Measurements from ENCODE around the gene WNT3A.
"Not testable (repeated sequence)": the region's sequence is repeated elsewhere in the genome, so short reads cannot be mapped to it uniquely, and the experiment has no call there.

Gene WNT3A

DNA sequence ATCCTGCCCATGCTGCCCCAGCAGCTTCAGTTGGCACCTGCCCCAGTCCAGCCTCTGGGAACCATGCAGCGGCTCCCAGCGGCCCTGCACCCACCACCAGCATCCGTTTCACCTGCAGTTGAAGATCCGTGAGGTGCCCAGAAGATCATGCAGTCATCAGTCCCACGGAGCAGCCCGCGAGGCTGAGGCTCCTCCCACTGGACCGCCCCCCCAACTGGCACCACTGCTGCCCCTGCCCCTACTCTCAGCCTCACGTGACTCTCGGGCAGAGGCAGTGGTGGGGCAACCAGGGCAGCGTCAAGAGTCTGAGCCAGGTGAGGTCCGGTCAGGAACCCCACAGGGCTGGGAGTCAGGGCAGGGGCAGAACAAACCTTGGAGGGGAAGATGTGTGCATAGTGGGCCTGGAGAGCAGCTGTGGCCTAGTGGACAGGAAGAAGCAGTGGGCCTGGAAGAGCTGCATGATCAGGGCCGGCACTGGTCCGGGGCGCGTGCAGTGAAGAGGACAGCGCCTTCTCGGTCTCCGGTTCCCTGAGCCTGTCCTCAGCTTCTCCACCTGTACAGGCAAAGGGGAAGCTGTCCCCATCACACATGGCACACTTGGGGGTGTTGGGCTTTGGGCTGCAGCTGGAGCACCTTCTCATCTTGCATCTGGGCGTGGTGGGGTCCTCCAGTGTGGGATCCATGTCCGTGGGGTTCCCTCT, 31.1 kb upstream of the WNT3A start:
- POLR2A ChIA-PET, CTCF ChIA-PET: not testable (repeated sequence)

DNA sequence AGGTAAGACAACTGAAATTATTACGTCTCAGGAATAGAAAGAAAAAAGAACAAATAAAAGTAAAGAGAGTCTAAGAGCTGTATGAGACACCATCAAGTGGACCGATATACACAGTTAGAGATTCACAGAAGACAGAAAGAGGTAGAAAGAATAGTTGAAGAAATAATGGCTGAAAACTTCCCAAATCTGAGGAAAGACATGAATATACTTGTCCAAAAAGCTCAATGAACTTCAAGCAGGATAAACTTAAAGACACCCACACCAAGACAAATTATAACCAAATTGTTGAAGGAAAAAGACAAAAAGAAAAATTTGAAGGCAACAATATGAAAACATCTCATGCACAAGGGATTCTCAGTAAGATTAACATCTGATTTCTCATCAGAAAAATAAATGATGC, 19.6 kb upstream of the WNT3A start:
- CTCF ChIA-PET, result interaction anchor here (1.0 to 1.6 kb wide), 3 partner anchors 11 to 18 kb away, joined by 3 to 5 read pairs (median 5); no protein-coding TSS in a partner anchor
- no peaks in the 10 kb centered on the region for H3K4me1 ChIP-seq (ENCODE audit: control extremely low read depth in 1 of 4, control insufficient read depth in 4 of 4, insufficient read depth in 4 of 4, low read length in 3 of 4)
- DNase-seq, result no peak
- H3K4me3 ChIP-seq (ENCODE audit: control insufficient read depth in 1 of 7, extremely low read depth in 1 of 7, insufficient read depth in 4 of 7, low read depth in 2 of 7, low read length in 6 of 7), result no peak overlapping the region
- POLR2A ChIA-PET, result no interaction called here
- H3K36me3 ChIP-seq (ENCODE audit: control insufficient read depth in 4 of 4, insufficient read depth in 4 of 4, low read length in 3 of 4), result no peaks in the 10 kb centered on the region
- peaks cover 0 to 8% (median 4%) of the 10 kb centered on the region in 5 experiments for H3K27me3 ChIP-seq (replicated peaks in 2 of 5; ENCODE audit: control insufficient read depth in 4 of 5, insufficient read depth in 5 of 5, low read length in 4 of 5)
- no peak overlapping the region for H3K27ac ChIP-seq (ENCODE audit: insufficient read depth in 1 of 2, low read depth in 1 of 2, low read length in 2 of 2, poor library complexity in 1 of 2, severe bottlenecking in 2 of 2)
- 90% methylated on average over 2 of the region's 2 CpGs for WGBS (ENCODE audit: insufficient coverage)
- H3K9me3 ChIP-seq (ENCODE audit: control extremely low read depth in 1 of 5, control insufficient read depth in 4 of 5, insufficient read depth in 2 of 5, low read depth in 1 of 5, low read length in 4 of 5), result peaks cover 0 to 7% (median 0%) of the 10 kb centered on the region in 5 experiments

More for the DNA sequence above, 31.1 kb upstream of the WNT3A start:
- DNase-seq; H3K4me3 ChIP-seq (ENCODE audit: control insufficient read depth in 1 of 7, extremely low read depth in 1 of 7, insufficient read depth in 4 of 7, low read depth in 2 of 7, low read length in 6 of 7); H3K4me1 ChIP-seq (ENCODE audit: control extremely low read depth in 1 of 4, control insufficient read depth in 4 of 4, insufficient read depth in 4 of 4, low read length in 3 of 4); H3K9me3 ChIP-seq (ENCODE audit: control extremely low read depth in 1 of 5, control insufficient read depth in 4 of 5, insufficient read depth in 2 of 5, low read depth in 1 of 5, low read length in 4 of 5); H3K27me3 ChIP-seq (replicated peaks in 2 of 5; ENCODE audit: control insufficient read depth in 4 of 5, insufficient read depth in 5 of 5, low read length in 4 of 5); H3K27ac ChIP-seq (ENCODE audit: insufficient read depth in 1 of 2, low read depth in 1 of 2, low read length in 2 of 2, poor library complexity in 1 of 2, severe bottlenecking in 2 of 2); H3K36me3 ChIP-seq (ENCODE audit: control insufficient read depth in 4 of 4, insufficient read depth in 4 of 4, low read length in 3 of 4): not testable (repeated sequence)
- no CpG with 5 or more reads among the region's 21 CpGs for WGBS (ENCODE audit: insufficient coverage)

- CTCF ChIA-PET, result no interaction called here
Measured at GRCh38 chr1:227994632-227995300, 12.0 kb upstream of the WNT3A start.

DNA sequence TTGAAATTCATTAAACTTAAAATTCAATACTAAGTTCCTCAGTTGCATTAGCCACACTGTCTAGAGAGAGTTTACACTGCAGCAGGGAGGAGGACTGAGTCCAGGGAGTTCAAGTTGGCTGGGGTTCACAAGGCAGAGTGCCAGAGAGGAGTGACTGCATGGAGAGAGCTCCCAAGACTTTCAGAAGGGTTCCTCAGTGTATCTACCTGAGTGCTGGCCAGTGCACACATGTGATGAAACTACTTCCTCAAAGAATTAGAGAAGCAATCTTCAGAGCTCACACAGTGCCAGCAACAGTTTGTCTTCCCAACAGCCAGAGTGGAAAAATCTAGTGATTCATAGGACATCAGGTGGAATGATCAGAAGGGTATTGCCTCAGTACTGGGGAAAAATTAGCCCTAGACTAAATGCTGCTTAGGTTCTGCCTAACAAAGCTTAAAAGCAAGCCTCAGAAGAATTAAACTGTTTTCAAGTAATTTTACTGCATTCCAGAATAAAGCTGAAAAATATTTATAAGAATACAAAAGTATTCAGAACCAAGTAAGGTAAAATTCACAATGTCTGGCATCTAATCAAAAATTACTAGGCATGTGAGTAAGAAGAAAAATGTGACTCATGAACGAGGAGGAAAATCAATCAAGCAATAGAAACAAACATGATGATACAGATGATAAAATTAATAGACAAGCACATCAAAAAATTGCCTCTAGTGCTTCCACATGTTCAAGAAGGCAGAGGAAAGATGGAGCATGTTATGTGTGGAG, 10.4 kb upstream of the WNT3A start:
- WGBS (ENCODE audit: insufficient coverage), result no CpG with 5 or more reads among the region's 1 CpG
- H3K36me3 ChIP-seq (ENCODE audit: control insufficient read depth in 4 of 4, insufficient read depth in 4 of 4, low read length in 3 of 4), result no peaks in the 10 kb centered on the region
- H3K27me3 ChIP-seq (replicated peaks in 2 of 5; ENCODE audit: control insufficient read depth in 4 of 5, insufficient read depth in 5 of 5, low read length in 4 of 5), result peaks cover 0 to 21% (median 7%) of the 10 kb centered on the region in 5 experiments
- H3K9me3 ChIP-seq (ENCODE audit: control extremely low read depth in 1 of 5, control insufficient read depth in 4 of 5, insufficient read depth in 2 of 5, low read depth in 1 of 5, low read length in 4 of 5), result peaks cover 0 to 27% (median 9%) of the 10 kb centered on the region in 5 experiments
- H3K4me1 ChIP-seq (ENCODE audit: control extremely low read depth in 1 of 4, control insufficient read depth in 4 of 4, insufficient read depth in 4 of 4, low read length in 3 of 4), result no peaks in the 10 kb centered on the region
- no peak overlapping the region for H3K27ac ChIP-seq (ENCODE audit: insufficient read depth in 1 of 2, low read depth in 1 of 2, low read length in 2 of 2, poor library complexity in 1 of 2, severe bottlenecking in 2 of 2)
- DNase-seq, result no peak
- H3K4me3 ChIP-seq (ENCODE audit: control insufficient read depth in 1 of 7, extremely low read depth in 1 of 7, insufficient read depth in 4 of 7, low read depth in 2 of 7, low read length in 6 of 7), result no peak overlapping the region
- ChIA-PET POLR2A (no interaction called here), CTCF (interaction anchor here (0.6 to 1.2 kb wide), 2 partner anchors 9 to 882 kb away, joined by 4 to 5 read pairs; no protein-coding TSS in a partner anchor)

More at GRCh38 chr1:227994632-227995300, 12.0 kb upstream of the WNT3A start:
- no peak for DNase-seq
- peaks cover 0 to 20% (median 0%) of the 10 kb centered on the region in 5 experiments for H3K27me3 ChIP-seq (replicated peaks in 2 of 5; ENCODE audit: control insufficient read depth in 4 of 5, insufficient read depth in 5 of 5, low read length in 4 of 5)
- H3K36me3 ChIP-seq (ENCODE audit: control insufficient read depth in 4 of 4, insufficient read depth in 4 of 4, low read length in 3 of 4), result no peaks in the 10 kb centered on the region
- POLR2A ChIA-PET, result no interaction called here
- H3K9me3 ChIP-seq (ENCODE audit: control extremely low read depth in 1 of 5, control insufficient read depth in 4 of 5, insufficient read depth in 2 of 5, low read depth in 1 of 5, low read length in 4 of 5), result peaks cover 0 to 29% (median 10%) of the 10 kb centered on the region in 5 experiments
- WGBS (ENCODE audit: insufficient coverage), result 85% methylated on average over 5 of the region's 7 CpGs
- no peak overlapping the region for H3K27ac ChIP-seq (ENCODE audit: insufficient read depth in 1 of 2, low read depth in 1 of 2, low read length in 2 of 2, poor library complexity in 1 of 2, severe bottlenecking in 2 of 2)
- H3K4me3 ChIP-seq (ENCODE audit: control insufficient read depth in 1 of 7, extremely low read depth in 1 of 7, insufficient read depth in 4 of 7, low read depth in 2 of 7, low read length in 6 of 7), result no peak overlapping the region
- H3K4me1 ChIP-seq (ENCODE audit: control extremely low read depth in 1 of 4, control insufficient read depth in 4 of 4, insufficient read depth in 4 of 4, low read length in 3 of 4), result no peaks in the 10 kb centered on the region

GRCh38 chr1:227998374-227999055, 8.3 kb upstream of the WNT3A start:
- Histone ChIP-seq H3K27me3 (replicated peaks in 2 of 5; ENCODE audit: control insufficient read depth in 4 of 5, insufficient read depth in 5 of 5, low read length in 4 of 5) (peaks cover 0 to 33% (median 18%) of the 10 kb centered on the region in 5 experiments), H3K27ac (ENCODE audit: insufficient read depth in 1 of 2, low read depth in 1 of 2, low read length in 2 of 2, poor library complexity in 1 of 2, severe bottlenecking in 2 of 2) (no peak overlapping the region), H3K4me3 (ENCODE audit: control insufficient read depth in 1 of 7, extremely low read depth in 1 of 7, insufficient read depth in 4 of 7, low read depth in 2 of 7, low read length in 6 of 7) (no peak overlapping the region), H3K9me3 (ENCODE audit: control extremely low read depth in 1 of 5, control insufficient read depth in 4 of 5, insufficient read depth in 2 of 5, low read depth in 1 of 5, low read length in 4 of 5) (peaks cover 0 to 27% (median 8%) of the 10 kb centered on the region in 5 experiments), H3K36me3 (ENCODE audit: control insufficient read depth in 4 of 4, insufficient read depth in 4 of 4, low read length in 3 of 4) (no peaks in the 10 kb centered on the region), H3K4me1 (ENCODE audit: control extremely low read depth in 1 of 4, control insufficient read depth in 4 of 4, insufficient read depth in 4 of 4, low read length in 3 of 4) (no peaks in the 10 kb centered on the region)
- ChIA-PET CTCF (interaction anchor here (0.8 to 3.0 kb wide), 22 partner anchors 8 to 518 kb away, joined by 3 to 10 read pairs (median 5); partner anchors contain the start of gene WNT3A), POLR2A (no interaction called here)
- 92% methylated on average over 6 of the region's 6 CpGs for whole genome bisulfite sequencing (ENCODE audit: insufficient coverage)
- DNase-seq, result no peak

DNA sequence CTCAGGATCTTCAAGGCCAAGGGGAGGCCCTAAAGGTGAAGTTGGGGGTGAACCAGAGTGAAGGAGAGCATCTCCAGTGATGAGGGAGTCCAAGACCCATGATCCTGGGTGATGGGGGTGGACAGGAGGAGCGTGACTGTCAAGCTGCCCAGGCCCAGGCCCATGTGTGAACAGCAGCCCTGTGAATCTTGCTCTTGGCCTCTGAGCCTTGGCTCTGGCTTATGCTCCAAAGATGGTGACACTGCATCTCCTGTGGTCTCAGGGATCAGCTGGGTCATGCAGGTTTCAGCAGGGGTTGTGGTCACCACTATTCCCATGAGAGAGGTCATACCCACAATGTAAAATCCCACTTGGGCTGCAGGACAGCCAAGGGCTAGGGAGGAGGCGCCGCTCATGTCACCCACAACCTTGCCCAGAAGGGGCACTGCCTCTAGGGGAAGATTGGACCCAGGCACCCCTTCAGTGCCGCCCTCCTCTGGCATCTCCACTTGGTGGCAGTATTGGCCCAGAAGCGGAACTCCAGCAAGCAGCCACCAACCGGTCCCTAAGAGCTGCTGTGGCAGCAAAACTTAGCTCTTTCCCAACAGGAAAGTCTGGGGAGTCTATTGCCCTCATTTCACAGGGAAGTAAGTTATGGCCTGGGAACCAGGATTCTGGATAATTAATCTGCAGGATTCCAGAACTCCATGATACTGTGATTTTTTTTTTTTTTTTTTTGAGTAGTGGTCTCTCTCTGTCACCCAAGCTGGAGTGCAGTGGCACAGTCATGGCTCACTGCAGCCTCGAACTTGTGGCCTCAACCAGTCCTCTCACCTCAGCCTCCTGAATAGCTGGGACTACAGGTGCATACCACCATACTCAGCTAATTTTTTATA, 7.5 kb upstream of the WNT3A start:
- Histone ChIP-seq H3K27me3 (replicated peaks in 2 of 5; ENCODE audit: control insufficient read depth in 4 of 5, insufficient read depth in 5 of 5, low read length in 4 of 5) (peaks cover 0 to 40% (median 24%) of the 10 kb centered on the region in 5 experiments), H3K9me3 (ENCODE audit: control extremely low read depth in 1 of 5, control insufficient read depth in 4 of 5, insufficient read depth in 2 of 5, low read depth in 1 of 5, low read length in 4 of 5) (peaks cover 0 to 27% (median 8%) of the 10 kb centered on the region in 5 experiments)

More for the DNA sequence above, 7.5 kb upstream of the WNT3A start:
- no peaks in the 10 kb centered on the region for H3K36me3 ChIP-seq (ENCODE audit: control insufficient read depth in 4 of 4, insufficient read depth in 4 of 4, low read length in 3 of 4)
- no peak overlapping the region for H3K4me3 ChIP-seq (ENCODE audit: control insufficient read depth in 1 of 7, extremely low read depth in 1 of 7, insufficient read depth in 4 of 7, low read depth in 2 of 7, low read length in 6 of 7)
- DNase-seq, result peak; percentile 86 to 94 (median 92)
- WGBS (ENCODE audit: insufficient coverage), result 15% methylated on average over 6 of the region's 7 CpGs
- no peak overlapping the region for H3K27ac ChIP-seq (ENCODE audit: insufficient read depth in 1 of 2, low read depth in 1 of 2, low read length in 2 of 2, poor library complexity in 1 of 2, severe bottlenecking in 2 of 2)
- POLR2A ChIA-PET, result interaction anchor here (1.3 kb wide), 1 partner anchor 101 kb away, joined by 3 read pairs; no protein-coding TSS in a partner anchor
- CTCF ChIA-PET, result interaction anchor here (0.7 to 3.0 kb wide), 29 partner anchors 7 to 517 kb away, joined by 3 to 10 read pairs (median 4); partner anchors contain the start of gene WNT3A
- peaks cover 0 to 2% (median under 1%) of the 10 kb centered on the region in 4 experiments for H3K4me1 ChIP-seq (ENCODE audit: control extremely low read depth in 1 of 4, control insufficient read depth in 4 of 4, insufficient read depth in 4 of 4, low read length in 3 of 4)

Data from common myeloid progenitor, CD34-positive (primary cell).